Natural killer cell (primary cell): ENCODE measurements around the gene KRTAP4-4. TPM values are rescaled to one million over a fixed set of nuclear protein-coding genes. Genes with fewer than 3 reads are reported as not detected.
"Not testable (repeated sequence)": the region's sequence is repeated elsewhere in the genome, so short reads cannot be mapped to it uniquely, and the experiment has no call there.

Experiments used
- ATAC-seq, 3 donors: fragments of 150-1000 bp in 2 of 3; fragments of 200-7000 bp in 1 of 3; cut with Tn5 transposase; 1 replicate in 1 of 3; 2 replicates in 2 of 3; pipeline ENCODE4 v1.10.0; 2021; ENCODE audit warnings: mild to moderate bottlenecking in 2 of 3, moderate library complexity in 2 of 3
- DNase-seq, 2 donors: peaks; one replicate each; pipeline versions ENCODE4 v3.0.0 to v3.0.0-alpha.2; 2013 to 2021; ENCODE audit warnings: mixed read lengths in 1 of 2
- H3K27ac ChIP-seq: one replicate; pipeline ENCODE4 v1.5.1; 2013; ENCODE audit warnings: mild to moderate bottlenecking, low read length
- H3K27me3 ChIP-seq: one replicate; pipeline ENCODE4 v1.6.1; 2013; ENCODE audit warnings: low read length; ENCODE audit not compliant: control insufficient read depth, insufficient read depth
- H3K36me3 ChIP-seq: one replicate; pipeline ENCODE4 v1.6.1; 2013; ENCODE audit warnings: low read length; ENCODE audit not compliant: control insufficient read depth, insufficient read depth
- H3K4me1 ChIP-seq: one replicate; pipeline ENCODE4 v1.6.1; 2013; ENCODE audit warnings: low read length; ENCODE audit not compliant: control insufficient read depth, insufficient read depth
- H3K4me3 ChIP-seq: one replicate; pipeline ENCODE4 v1.5.1; 2013; ENCODE audit warnings: low read length
- H3K9me3 ChIP-seq: one replicate; pipeline ENCODE4 v1.6.1; 2013; ENCODE audit warnings: low read length; ENCODE audit not compliant: control insufficient read depth, insufficient read depth
- H3K27ac Mint-ChIP-seq, 2 donors: one replicate each; pipeline ENCODE4 v1.8.0; 2022; ENCODE audit warnings: mild to moderate bottlenecking in 2 of 2, mixed read lengths in 2 of 2, moderate library complexity in 1 of 2
- H3K27me3 Mint-ChIP-seq, 2 donors: one replicate each; pipeline ENCODE4 v1.8.0; 2022; ENCODE audit warnings: low read depth in 2 of 2, mixed read lengths in 2 of 2
- H3K36me3 Mint-ChIP-seq: one replicate; pipeline ENCODE4 v1.8.0; 2022; ENCODE audit warnings: mixed read lengths
- H3K4me1 Mint-ChIP-seq, 2 donors: one replicate each; pipeline ENCODE4 v1.8.0; 2022; ENCODE audit warnings: mixed read lengths in 2 of 2
- H3K4me3 Mint-ChIP-seq: one replicate; pipeline ENCODE4 v1.8.0; 2022; ENCODE audit warnings: mild to moderate bottlenecking, moderate library complexity, mixed read lengths
- H3K9me3 Mint-ChIP-seq, 2 donors: one replicate each; pipeline ENCODE4 v1.8.0; 2022; ENCODE audit warnings: mixed read lengths in 2 of 2
- WGBS: methylation state at CpG from one replicate; pipeline ENCODE4 v1.1.7; 2013; ENCODE audit warnings: missing lambda C conversion rate; ENCODE audit not compliant: insufficient coverage; 5-methylcytosine and 5-hydroxymethylcytosine counted together
- intact Hi-C: fragments of 100-400 bp; cut with micrococcal nuclease; formaldehyde crosslinking; loops from one replicate; pipeline ENCODE4 v1.14.2; 2022
- total RNA-seq, 4 donors: library from RNA; stranded (reverse); fragments of 120-200 nt in 1 of 4; gene quantifications; one replicate each; pipeline versions ENCODE4 v1.2.3 to v1.2.4, GENCODE V29; 2013 to 2022
- TF ChIP-seq, protein P1 (sequence below): fragments of 200-600 bp; IDR thresholded peaks from one replicate; pipeline ENCODE4 v1.8.0; 2022; ENCODE audit warnings: antibody characterized with exemption

KRTAP4-4 gene
- total RNA-seq, 3 donors from 2014 or later (not counting 1 experiment from before 2014, with no cell fraction given) = not detected

DNA sequence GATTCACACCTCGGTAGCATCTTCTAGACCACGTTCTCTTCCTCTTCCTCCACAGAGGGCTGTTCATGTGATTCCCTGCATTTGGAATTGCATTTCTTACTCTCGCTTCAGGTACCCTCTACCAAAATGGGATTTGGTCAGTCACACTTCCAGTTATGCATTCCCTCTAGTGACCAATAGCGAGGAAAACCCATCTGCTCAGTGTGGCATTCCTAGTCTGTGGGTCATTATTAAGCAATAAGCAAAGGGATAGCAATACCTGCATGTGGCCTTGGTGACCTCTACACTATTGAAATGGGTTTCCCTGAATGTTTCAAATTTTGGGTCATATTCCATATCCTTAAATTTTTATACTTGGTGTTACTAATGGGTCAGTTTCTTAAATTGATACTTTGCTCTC lies 10.5 kb downstream of the KRTAP4-4 start:
- no peaks in the 10 kb centered on the region for H3K4me1 Mint-ChIP-seq
- DNase-seq (no peak), ATAC-seq (no peak)
- 90% methylated on average over 4 of the region's 4 CpGs for WGBS
- no peak overlapping the region for H3K4me3 Mint-ChIP-seq
- peaks cover 21 to 26% of the 10 kb centered on the region in 2 donors for H3K27me3 Mint-ChIP-seq
- Histone ChIP-seq H3K4me1 (no peaks in the 10 kb centered on the region), H3K27ac (no peak overlapping the region), H3K4me3 (no peak overlapping the region), H3K36me3 (no peaks in the 10 kb centered on the region), H3K27me3 (no peaks in the 10 kb centered on the region), H3K9me3 (no peaks in the 10 kb centered on the region)
- no peaks in the 10 kb centered on the region for H3K9me3 Mint-ChIP-seq
- intact Hi-C loops = no loop called here
- TF ChIP-seq, protein P1, sequence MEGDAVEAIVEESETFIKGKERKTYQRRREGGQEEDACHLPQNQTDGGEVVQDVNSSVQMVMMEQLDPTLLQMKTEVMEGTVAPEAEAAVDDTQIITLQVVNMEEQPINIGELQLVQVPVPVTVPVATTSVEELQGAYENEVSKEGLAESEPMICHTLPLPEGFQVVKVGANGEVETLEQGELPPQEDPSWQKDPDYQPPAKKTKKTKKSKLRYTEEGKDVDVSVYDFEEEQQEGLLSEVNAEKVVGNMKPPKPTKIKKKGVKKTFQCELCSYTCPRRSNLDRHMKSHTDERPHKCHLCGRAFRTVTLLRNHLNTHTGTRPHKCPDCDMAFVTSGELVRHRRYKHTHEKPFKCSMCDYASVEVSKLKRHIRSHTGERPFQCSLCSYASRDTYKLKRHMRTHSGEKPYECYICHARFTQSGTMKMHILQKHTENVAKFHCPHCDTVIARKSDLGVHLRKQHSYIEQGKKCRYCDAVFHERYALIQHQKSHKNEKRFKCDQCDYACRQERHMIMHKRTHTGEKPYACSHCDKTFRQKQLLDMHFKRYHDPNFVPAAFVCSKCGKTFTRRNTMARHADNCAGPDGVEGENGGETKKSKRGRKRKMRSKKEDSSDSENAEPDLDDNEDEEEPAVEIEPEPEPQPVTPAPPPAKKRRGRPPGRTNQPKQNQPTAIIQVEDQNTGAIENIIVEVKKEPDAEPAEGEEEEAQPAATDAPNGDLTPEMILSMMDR = no peak
- no peak overlapping the region for H3K27ac Mint-ChIP-seq
- H3K36me3 Mint-ChIP-seq = no peaks in the 10 kb centered on the region

DNA sequence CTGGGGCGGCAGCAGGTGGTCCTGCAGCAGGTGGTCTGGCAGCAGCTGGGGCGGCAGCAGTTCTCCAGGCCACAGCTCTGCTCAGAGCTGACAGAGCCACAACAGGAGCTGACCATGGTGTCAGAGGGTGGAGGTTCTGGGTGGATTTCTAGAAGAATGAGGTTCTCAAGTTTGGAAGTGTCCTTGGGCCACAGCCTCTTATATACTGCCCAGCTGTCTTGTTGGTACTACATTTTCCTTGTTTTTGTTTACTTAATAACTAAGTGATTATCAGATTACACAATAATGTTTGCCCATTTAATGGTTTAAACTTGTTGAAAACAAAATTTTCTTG lies 10.9 kb downstream of the KRTAP4-4 start, which contains the start of gene KRTAP4-5:
TSS of gene KRTAP4-5 (minus strand) at position 174 of the 334 bp plus-strand sequence. CDS start at position 116, 58 bp downstream.
- H3K4me1 Mint-ChIP-seq = no peaks in the 10 kb centered on the region
- peaks cover 20 to 27% of the 10 kb centered on the region in 2 donors for H3K27me3 Mint-ChIP-seq
- Histone ChIP-seq H3K27me3 (no peaks in the 10 kb centered on the region), H3K27ac (no peak within 1 kb of the TSS), H3K4me3 (no peak within 1 kb of the TSS), H3K4me1 (no peaks in the 10 kb centered on the region), H3K36me3 (no peaks in the 10 kb centered on the region), H3K9me3 (no peaks in the 10 kb centered on the region)
- intact Hi-C loops = no loop called here
- no peaks in the 10 kb centered on the region for H3K9me3 Mint-ChIP-seq
- H3K36me3 Mint-ChIP-seq = no peaks in the 10 kb centered on the region
- ATAC-seq (no peak), DNase-seq (no peak)
- no peak within 1 kb of the TSS for H3K27ac Mint-ChIP-seq
- 69% methylated on average over 2 of the region's 2 CpGs for WGBS
- no peak within 1 kb of the TSS for H3K4me3 Mint-ChIP-seq
- TF ChIP-seq, protein P1 = no peak

DNA sequence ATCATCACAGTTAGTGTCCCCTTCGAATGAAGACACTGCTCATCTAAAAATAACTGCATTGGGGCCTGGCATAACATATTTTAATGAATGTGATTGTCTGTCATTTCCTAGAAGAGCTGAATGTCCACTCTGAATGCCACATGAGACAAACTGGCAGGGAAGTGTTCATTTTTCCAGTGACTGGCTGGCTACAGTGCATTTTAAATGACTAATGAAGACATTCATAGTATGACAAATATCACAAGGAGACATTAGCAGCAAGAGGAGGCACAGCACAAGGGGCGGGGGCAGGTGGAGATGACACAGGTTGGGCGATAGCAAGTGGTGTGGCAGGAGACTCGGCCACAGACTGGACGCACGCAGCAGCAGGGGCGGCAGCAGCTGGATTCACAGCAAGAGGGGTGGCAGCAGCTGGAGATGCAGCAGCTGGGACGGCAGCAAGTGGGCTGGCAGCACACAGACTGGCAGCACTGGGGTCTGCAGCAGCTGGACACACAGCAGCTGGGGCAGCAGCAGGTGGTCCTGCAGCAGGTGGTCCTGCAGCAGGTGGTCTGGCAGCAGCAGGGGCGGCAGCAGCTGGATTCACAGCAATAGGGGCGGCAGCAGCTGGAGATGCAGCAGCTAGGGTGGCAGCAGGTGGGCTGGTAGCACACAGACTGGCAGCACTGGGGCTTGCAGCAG lies 11.4 kb downstream of the KRTAP4-4 start:
- 85% methylated on average over 10 of the region's 10 CpGs for WGBS
- H3K36me3 ChIP-seq = not testable (repeated sequence)

DNA sequence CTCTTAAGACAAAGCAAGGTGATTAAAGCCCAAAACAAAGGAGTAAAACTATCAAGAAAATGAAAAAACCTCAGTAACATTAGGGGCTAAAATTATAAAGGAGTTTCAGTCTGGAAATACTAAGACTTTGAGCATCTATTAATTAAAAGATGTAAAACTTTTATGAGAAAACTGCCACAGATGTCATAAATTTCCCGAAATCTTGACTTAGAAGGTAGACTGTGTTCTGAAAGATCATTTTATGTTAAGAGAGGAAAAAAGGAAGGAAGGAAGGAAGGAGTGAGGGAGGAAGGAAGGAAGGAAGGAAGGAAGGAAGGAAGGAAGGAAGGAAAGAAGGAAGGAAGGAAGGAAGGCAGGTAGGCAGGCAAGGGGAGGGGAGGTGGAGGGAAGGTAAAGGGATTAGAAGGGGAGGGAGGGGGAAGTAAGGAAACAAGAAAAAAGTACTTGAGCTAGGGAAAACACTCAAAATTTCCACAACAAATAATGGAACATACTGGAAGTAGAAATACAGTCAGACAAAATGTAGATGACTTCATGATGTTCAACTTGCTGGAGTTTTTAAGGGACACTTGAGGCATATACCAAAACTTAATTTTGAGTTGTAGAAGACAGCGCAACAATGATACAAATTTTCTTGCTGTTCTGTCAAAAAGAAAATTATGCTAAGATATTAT lies 12.9 kb downstream of the KRTAP4-4 start:
- peaks cover 11 to 17% of the 10 kb centered on the region in 2 donors for H3K27me3 Mint-ChIP-seq
- no peak overlapping the region for H3K27ac Mint-ChIP-seq
- ATAC-seq = no peak
- intact Hi-C loops = no loop called here
- no peak for DNase-seq
- no peaks in the 10 kb centered on the region for H3K4me1 Mint-ChIP-seq
- Histone ChIP-seq H3K36me3 (no peaks in the 10 kb centered on the region), H3K27me3 (no peaks in the 10 kb centered on the region), H3K4me1 (no peaks in the 10 kb centered on the region), H3K9me3 (no peaks in the 10 kb centered on the region), H3K27ac (no peak overlapping the region), H3K4me3 (no peak overlapping the region)
- H3K9me3 Mint-ChIP-seq = peaks cover 2 to 4% of the 10 kb centered on the region in 2 donors
- H3K36me3 Mint-ChIP-seq = no peaks in the 10 kb centered on the region
- H3K4me3 Mint-ChIP-seq = no peak overlapping the region
- TF ChIP-seq, protein P1 = no peak
- 100% methylated on average over 2 of the region's 2 CpGs for WGBS

More for the DNA sequence above, 11.4 kb downstream of the KRTAP4-4 start:
- H3K4me3 Mint-ChIP-seq, H3K27me3 ChIP-seq, H3K9me3 ChIP-seq, H3K4me1 Mint-ChIP-seq, intact Hi-C loops, H3K36me3 Mint-ChIP-seq, H3K4me1 ChIP-seq, H3K27ac ChIP-seq, H3K27ac Mint-ChIP-seq, H3K9me3 Mint-ChIP-seq, ATAC-seq, H3K4me3 ChIP-seq, DNase-seq: not testable (repeated sequence)
- H3K27me3 Mint-ChIP-seq = peaks cover 17 to 27% of the 10 kb centered on the region in 2 donors
